Ovary (tissue), 9 donors: ENCODE measurements around the gene TP53BP2. TPM values are rescaled to one million over a fixed set of nuclear protein-coding genes. Genes with fewer than 3 reads are reported as not detected.
"Not testable (repeated sequence)": the region's sequence is repeated elsewhere in the genome, so short reads cannot be mapped to it uniquely, and the experiment has no call there.

Source experiments
- DNase-seq, 5 donors: peaks; one replicate each; pipeline ENCODE4 v3.0.0-alpha.2; 2019 to 2020
- H3K27ac ChIP-seq, 2 donors: fragments of 200-600 bp; one replicate each; pipeline versions ENCODE4 v1.5.1 to v1.8.0; 2019 to 2022
- H3K27me3 ChIP-seq: fragments of 200-600 bp; one replicate; pipeline ENCODE4 v1.8.0; 2022
- H3K36me3 ChIP-seq: fragments of 200-600 bp; sonication (generic); one replicate; pipeline ENCODE4 v1.5.1; 2019
- H3K4me1 ChIP-seq: one replicate; pipeline ENCODE4 v1.8.1; 2013; ENCODE audit warnings: mild to moderate bottlenecking, moderate library complexity; ENCODE audit not compliant: insufficient read depth
- H3K4me3 ChIP-seq: fragments of 200-600 bp; sonication (generic); one replicate; pipeline ENCODE4 v1.5.1; 2017
- H3K9me3 ChIP-seq, 2 donors: fragments of 200-600 bp in 1 of 2; sonication (generic) in 1 of 2; one replicate each; pipeline versions ENCODE4 v1.5.1 to v1.8.1; 2013 to 2019; ENCODE audit warnings: mild to moderate bottlenecking in 1 of 2, moderate library complexity in 1 of 2
- CTCF ChIP-seq, 3 donors: fragments of 450-650 bp in 2 of 3; fragments of 200-600 bp in 1 of 3; IDR thresholded peaks; one replicate each; pipeline versions ENCODE4 v1.5.1 to v1.8.0; 2016 to 2022; ENCODE audit warnings: antibody characterized with exemption in 3 of 3, mild to moderate bottlenecking in 1 of 3
- EP300 ChIP-seq: sonication (generic); formaldehyde crosslinking; IDR thresholded peaks from one replicate; pipeline ENCODE4 v1.6.1; 2017; ENCODE audit warnings: antibody characterized with exemption
- POLR2A ChIP-seq: fragments of 450-650 bp; IDR thresholded peaks from one replicate; pipeline ENCODE4 v1.6.1; 2017; ENCODE audit warnings: antibody characterized with exemption, mild to moderate bottlenecking, moderate library complexity
- WGBS, 3 donors: extraction: QIAGEN DNeasy Blood & Tissue Kit in 1 of 3; methylation state at CpG; one replicate each; pipeline versions ENCODE4 v1.1.5 to v1.1.7; 2013 to 2017; 5-methylcytosine and 5-hydroxymethylcytosine counted together
- intact Hi-C, 4 donors: fragments of 100-400 bp; cut with DNase I; formaldehyde crosslinking; loops; one replicate each; pipeline versions ENCODE4 v1.11.0 to v1.15.1; 2022 to 2023
- polyA plus RNA-seq, 2 donors: library from polyadenylated mRNA; stranded (reverse); fragments of 200-250 nt in 1 of 2; fragments of 350-450 nt in 1 of 2; fragmentation: Illumina TruSeq in 1 of 2; extraction: RNeasy Lipid Tissue Mini Kit (QIAGEN cat#74804) in 1 of 2; gene quantifications; one replicate each; pipeline ENCODE4 v1.2.3, GENCODE V29; 2013 to 2014
- total RNA-seq, 7 donors: library from RNA; depleted of rRNA in 2 of 7; stranded (reverse); fragments of >200 nt in 2 of 7; fragmentation: NEBNext Ultra II Directional in 3 of 7; extraction: Animal tissue kit (Norgen Biotek cat#: 25700) in 3 of 7; gene quantifications; one replicate each; pipeline versions ENCODE4 v1.1.0 to v1.2.4, GENCODE V29; 2016 to 2023
- donor health status: DM: no; HTN: no; CAD: no; lungs with moderate emphysema.
- donor health status: DM: no; HTN: no; CAD: no.
- donor health status: Bipolar disorder and iron deficiency.
- donor health status: DM: yes; HTN: yes; CAD: no.
- donor health status: DM: no; HTN: no; CAD: no.
- donor health status: DM: yes; HTN: yes; CAD: no.

The TP53BP2 gene
- total and polyA plus RNA-seq, 9 donors: 12.4 to 43.6 (median 36.8) TPM

- intact Hi-C loops: no loop called here
- 63 to 80% (median 76%) methylated on average over 14 of the region's 14 CpGs for WGBS, 3 donors
- H3K27me3 ChIP-seq: no peaks in the 10 kb centered on the region
- H3K36me3 ChIP-seq: no peaks in the 10 kb centered on the region
- H3K4me3 ChIP-seq: no peak overlapping the region
- H3K4me1 ChIP-seq: peaks cover 5% of the 10 kb centered on the region
- DNase-seq: no peak
- no peak for TF ChIP-seq CTCF (IDR thresholded peaks at IDR 0.05)
- no peak for TF ChIP-seq POLR2A
- no peak for TF ChIP-seq EP300
- no peak overlapping the region for H3K27ac ChIP-seq
- H3K9me3 ChIP-seq: no peaks in the 10 kb centered on the region
These were observed 107.0 kb downstream of the TP53BP2 start for GRCh38 chr1:223738465-223739365.

- Histone ChIP-seq H3K27me3 (no peaks in the 10 kb centered on the region), H3K4me3 (no peak overlapping the region), H3K36me3 (no peaks in the 10 kb centered on the region), H3K27ac (no peak overlapping the region), H3K9me3 (no peaks in the 10 kb centered on the region), H3K4me1 (peaks cover 9% of the 10 kb centered on the region)
- no peak for TF ChIP-seq EP300
- TF ChIP-seq POLR2A: no peak
- no peak for TF ChIP-seq CTCF (IDR thresholded peaks at IDR 0.05)
- intact Hi-C loops: no loop called here
- no peak for DNase-seq
- WGBS, 3 donors: 60 to 63% (median 62%) methylated on average over 7 of the region's 7 CpGs
These were observed 108.4 kb downstream of the TP53BP2 start for GRCh38 chr1:223737342-223737741.

GRCh38 chr1:223736638-223737037 lies 109.1 kb downstream of the TP53BP2 start:
- H3K9me3 ChIP-seq, H3K36me3 ChIP-seq, H3K27me3 ChIP-seq, DNase-seq, intact Hi-C loops, H3K27ac ChIP-seq, H3K4me3 ChIP-seq: not testable (repeated sequence)
- H3K4me1 ChIP-seq: peaks cover 12% of the 10 kb centered on the region
- WGBS, 3 donors: 92 to 97% (median 95%) methylated on average over 5 of the region's 5 CpGs

- peaks cover 22% of the 10 kb centered on the region for H3K4me1 ChIP-seq
- H3K36me3 ChIP-seq: no peaks in the 10 kb centered on the region
- no peaks in the 10 kb centered on the region for H3K9me3 ChIP-seq
- no peak for TF ChIP-seq CTCF (IDR thresholded peaks at IDR 0.05)
- no peak for TF ChIP-seq EP300
- no peak for TF ChIP-seq POLR2A
- no peak overlapping the region for H3K27ac ChIP-seq
- DNase-seq: no peak
- WGBS, 3 donors: 37 to 50% (median 41%) methylated on average over 20 of the region's 20 CpGs
- H3K27me3 ChIP-seq: no peaks in the 10 kb centered on the region
- H3K4me3 ChIP-seq: no peak overlapping the region
- intact Hi-C loops: no loop called here
These were observed 111.6 kb downstream of the TP53BP2 start for GRCh38 chr1:223733898-223734852.
